ENCODE results near the gene BCO1.

The BCO1 gene

DNA sequence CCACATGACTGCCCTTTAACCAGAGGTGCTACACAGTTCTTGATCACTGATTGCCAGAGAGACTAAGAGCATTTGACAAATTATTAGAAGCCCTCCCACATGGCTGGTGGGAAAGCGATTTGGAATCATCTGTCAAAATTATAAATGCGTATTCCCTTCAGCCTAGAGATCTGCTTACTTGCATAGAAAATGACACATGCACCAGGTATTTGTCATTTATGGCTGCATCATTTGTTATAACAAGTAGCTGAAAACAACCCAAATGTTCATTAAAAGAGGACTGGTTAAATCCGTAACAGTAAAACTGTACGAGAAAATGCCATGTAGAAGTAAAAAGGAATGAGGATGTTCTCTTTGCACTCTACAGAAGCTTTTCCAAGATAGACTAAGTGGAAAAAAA lies 21.4 kb downstream of the BCO1 start:
- Histone ChIP-seq H3K9ac (ENCODE audit: low read length) (no peak overlapping the region), H3K4me2 (ENCODE audit: low read length) (no peak overlapping the region), H3K9me2 (ENCODE audit: low read depth, low read length) (no peaks in the 10 kb centered on the region), H3K27me3 (ENCODE audit: insufficient read depth, low read length) (peaks cover 8% of the 10 kb centered on the region; the same call in 1 of the 2 replicates), H3K4me1 (ENCODE audit: insufficient read depth, low read length, severe bottlenecking) (no peaks in the 10 kb centered on the region), H3K79me2 (ENCODE audit: insufficient read depth, low read length) (no peaks in the 10 kb centered on the region), H3K4me3 (ENCODE audit: low read depth, low read length, poor library complexity, severe bottlenecking) (no peak overlapping the region), H3F3A (ENCODE audit: insufficient read depth, low read length) (no peaks in the 10 kb centered on the region), H3K36me3 (ENCODE audit: insufficient read depth, low read length) (no peaks in the 10 kb centered on the region; the same call in 1 of the 2 replicates), H3K9me3 (ENCODE audit: low read length) (0 out of 2 replicates have a peak, but pooled peaks cover 4% of the 10 kb centered on the region), H3K27ac (ENCODE audit: low read depth, low read length, poor library complexity, severe bottlenecking) (no peak overlapping the region), H2AFZ (ENCODE audit: low read length) (no peak overlapping the region), H4K20me1 (ENCODE audit: insufficient read depth, low read length) (no peaks in the 10 kb centered on the region)
- TF ChIP-seq, protein P1, sequence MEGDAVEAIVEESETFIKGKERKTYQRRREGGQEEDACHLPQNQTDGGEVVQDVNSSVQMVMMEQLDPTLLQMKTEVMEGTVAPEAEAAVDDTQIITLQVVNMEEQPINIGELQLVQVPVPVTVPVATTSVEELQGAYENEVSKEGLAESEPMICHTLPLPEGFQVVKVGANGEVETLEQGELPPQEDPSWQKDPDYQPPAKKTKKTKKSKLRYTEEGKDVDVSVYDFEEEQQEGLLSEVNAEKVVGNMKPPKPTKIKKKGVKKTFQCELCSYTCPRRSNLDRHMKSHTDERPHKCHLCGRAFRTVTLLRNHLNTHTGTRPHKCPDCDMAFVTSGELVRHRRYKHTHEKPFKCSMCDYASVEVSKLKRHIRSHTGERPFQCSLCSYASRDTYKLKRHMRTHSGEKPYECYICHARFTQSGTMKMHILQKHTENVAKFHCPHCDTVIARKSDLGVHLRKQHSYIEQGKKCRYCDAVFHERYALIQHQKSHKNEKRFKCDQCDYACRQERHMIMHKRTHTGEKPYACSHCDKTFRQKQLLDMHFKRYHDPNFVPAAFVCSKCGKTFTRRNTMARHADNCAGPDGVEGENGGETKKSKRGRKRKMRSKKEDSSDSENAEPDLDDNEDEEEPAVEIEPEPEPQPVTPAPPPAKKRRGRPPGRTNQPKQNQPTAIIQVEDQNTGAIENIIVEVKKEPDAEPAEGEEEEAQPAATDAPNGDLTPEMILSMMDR (IDR thresholded peaks at IDR 0.05; ENCODE audit: low read length) = no peak
- TF ChIP-seq EZH2 (IDR thresholded peaks at IDR 0.05; ENCODE audit: borderline replicate concordance, low read length) = no peak

DNA sequence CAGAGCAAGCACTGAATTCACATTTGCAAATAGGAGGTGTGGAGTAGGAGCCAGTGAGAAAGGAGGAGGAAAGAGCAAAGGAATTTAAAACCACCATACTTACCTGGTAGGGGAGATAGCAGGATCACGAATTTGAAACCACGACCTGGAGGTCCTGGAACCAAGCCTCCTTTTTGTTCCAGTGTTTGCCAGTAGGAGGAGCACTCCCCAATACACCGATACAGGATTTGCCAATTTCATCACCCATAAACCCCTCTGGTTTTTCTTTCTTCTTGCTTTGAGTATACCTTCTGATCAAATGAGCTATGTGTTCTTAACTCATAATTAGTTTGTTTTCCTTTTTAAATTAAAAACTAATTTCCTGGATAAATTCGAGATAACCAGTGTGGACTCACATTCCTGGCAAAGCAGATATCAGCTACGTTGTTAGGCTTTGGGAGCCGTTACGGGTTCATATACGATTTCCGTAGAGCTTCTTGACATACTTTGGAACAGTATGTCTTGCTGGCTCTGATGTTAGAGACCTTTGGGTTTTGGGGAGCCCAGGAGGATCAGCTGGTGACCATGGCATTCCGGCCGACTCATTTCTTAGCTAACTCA lies 22.7 kb downstream of the BCO1 start:
- TF ChIP-seq EZH2 (IDR thresholded peaks at IDR 0.05; ENCODE audit: borderline replicate concordance, low read length) = no peak
- TF ChIP-seq, protein P1 (IDR thresholded peaks at IDR 0.05; ENCODE audit: low read length) = peak; percentile 67
- H3K4me1 ChIP-seq (ENCODE audit: insufficient read depth, low read length, severe bottlenecking) = no peaks in the 10 kb centered on the region
- no peaks in the 10 kb centered on the region; the same call in 1 of the 2 replicates for H3K36me3 ChIP-seq (ENCODE audit: insufficient read depth, low read length)
- no peak overlapping the region for H3K9ac ChIP-seq (ENCODE audit: low read length)
- H3K27me3 ChIP-seq (ENCODE audit: insufficient read depth, low read length) = peaks cover 8% of the 10 kb centered on the region; the same call in 1 of the 2 replicates
- no peak overlapping the region for H3K27ac ChIP-seq (ENCODE audit: low read depth, low read length, poor library complexity, severe bottlenecking)
- no peak overlapping the region for H2AFZ ChIP-seq (ENCODE audit: low read length)
- no peaks in the 10 kb centered on the region for H3K9me2 ChIP-seq (ENCODE audit: low read depth, low read length)
- no peaks in the 10 kb centered on the region for H4K20me1 ChIP-seq (ENCODE audit: insufficient read depth, low read length)
- H3K9me3 ChIP-seq (ENCODE audit: low read length) = 0 out of 2 replicates have a peak, but pooled peaks cover 4% of the 10 kb centered on the region
- no peaks in the 10 kb centered on the region for H3F3A ChIP-seq (ENCODE audit: insufficient read depth, low read length)
- H3K4me2 ChIP-seq (ENCODE audit: low read length) = no peak overlapping the region
- H3K79me2 ChIP-seq (ENCODE audit: insufficient read depth, low read length) = no peaks in the 10 kb centered on the region
- no peak overlapping the region for H3K4me3 ChIP-seq (ENCODE audit: low read depth, low read length, poor library complexity, severe bottlenecking)

DNA sequence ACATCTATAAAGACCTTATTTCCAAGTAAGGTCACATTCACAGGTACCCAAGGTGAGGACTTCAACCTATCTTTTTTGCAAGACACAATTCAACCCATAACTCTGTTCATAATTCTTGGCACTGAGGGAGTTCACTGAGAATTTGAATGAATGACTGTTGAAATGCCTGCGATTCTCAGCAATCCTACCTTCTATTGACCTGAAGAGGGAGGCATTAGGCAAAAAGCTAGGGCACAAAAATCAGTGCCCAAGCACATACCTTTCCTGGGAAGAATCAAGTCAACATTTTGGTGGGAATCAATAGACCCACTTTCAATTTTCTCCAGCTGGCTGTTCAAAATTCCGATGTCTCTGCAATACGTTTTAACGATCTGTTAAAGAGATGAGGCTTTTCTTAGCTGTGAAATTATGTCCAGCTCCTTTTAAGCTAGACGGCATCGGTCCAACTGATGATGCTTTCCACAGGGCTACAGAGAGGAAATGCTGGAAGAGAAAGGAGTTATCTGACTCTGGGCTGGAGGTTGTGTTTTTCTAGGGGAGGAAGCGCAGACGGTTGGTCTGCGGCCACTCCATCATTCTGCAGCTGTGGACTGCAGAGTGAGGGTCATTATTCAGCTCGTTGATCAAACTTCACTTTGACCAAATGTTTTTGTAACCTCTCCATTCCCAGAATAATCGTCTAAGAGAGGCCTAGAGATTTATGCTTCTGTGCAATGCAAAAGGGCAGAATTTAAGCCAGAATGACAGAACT lies 25.2 kb downstream of the BCO1 start:
- Histone ChIP-seq H3K36me3 (ENCODE audit: insufficient read depth, low read length) (no peaks in the 10 kb centered on the region), H2AFZ (ENCODE audit: low read length) (no peak overlapping the region), H3K27me3 (ENCODE audit: insufficient read depth, low read length) (no peaks in the 10 kb centered on the region), H3K27ac (ENCODE audit: low read depth, low read length, poor library complexity, severe bottlenecking) (no peak overlapping the region), H3K79me2 (ENCODE audit: insufficient read depth, low read length) (no peaks in the 10 kb centered on the region), H3K4me2 (ENCODE audit: low read length) (no peak overlapping the region), H3K9me2 (ENCODE audit: low read depth, low read length) (no peaks in the 10 kb centered on the region), H3K4me3 (ENCODE audit: low read depth, low read length, poor library complexity, severe bottlenecking) (no peak overlapping the region), H3K4me1 (ENCODE audit: insufficient read depth, low read length, severe bottlenecking) (no peaks in the 10 kb centered on the region), H4K20me1 (ENCODE audit: insufficient read depth, low read length) (no peaks in the 10 kb centered on the region), H3K9ac (ENCODE audit: low read length) (no peak overlapping the region), H3K9me3 (ENCODE audit: low read length) (0 out of 2 replicates have a peak, but pooled peaks cover 1% of the 10 kb centered on the region), H3F3A (ENCODE audit: insufficient read depth, low read length) (no peaks in the 10 kb centered on the region)
- TF ChIP-seq EZH2 (IDR thresholded peaks at IDR 0.05; ENCODE audit: borderline replicate concordance, low read length) = no peak
- TF ChIP-seq, protein P1 (IDR thresholded peaks at IDR 0.05; ENCODE audit: low read length) = no peak
